CD4-positive, CD25-positive, alpha-beta regulatory T cell (primary cell): ENCODE data around the gene THG1L. TPM values are rescaled to one million over a fixed set of nuclear protein-coding genes. Genes with fewer than 3 reads are reported as not detected.

Experiments used
- polyA plus RNA-seq, 4 donors: library from polyadenylated mRNA; unstranded; fragments of 300-500 nt; fragmentation: Illumina TruSeq; gene quantifications; one replicate each; pipeline ENCODE4 v1.2.3, GENCODE V29; 2021
- total RNA-seq: library from RNA; stranded (reverse); gene quantifications from one replicate; pipeline ENCODE4 v1.2.3, GENCODE V29; 2022

The THG1L gene
- total and polyA plus RNA-seq, 5 donors from 2014 or later = 4.5 to 6.6 (median 5.5) TPM

Other genes starting within 250 kb of the THG1L start
- 113 TPM for gene ADAM19, start 155.6 kb upstream of the THG1L start, total RNA-seq
- 10 to 100 TPM in 1 of 4 donors, 1 to 10 TPM in 3; 5.5 to 10.9 (median 7.5) TPM for gene ADAM19, start 155.6 kb upstream of the THG1L start, polyA plus RNA-seq
- not detected for gene SOX30, start 79.0 kb upstream of the THG1L start, total RNA-seq
- under 1 TPM; 0.46 to 0.84 (median 0.56) TPM for gene SOX30, start 79.0 kb upstream of the THG1L start, polyA plus RNA-seq
- gene C5orf52, start 59.9 kb upstream of the THG1L start, total RNA-seq = not detected
- gene C5orf52, start 59.9 kb upstream of the THG1L start, polyA plus RNA-seq = not detected
- 1.5 TPM for gene LSM11, start 12.3 kb downstream of the THG1L start, total RNA-seq
- 1 to 10 TPM in 1 of 4 donors, under 1 TPM in 3; 0.22 to 1.6 (median 0.74) TPM for gene LSM11, start 12.3 kb downstream of the THG1L start, polyA plus RNA-seq
- gene CLINT1, start 127.7 kb downstream of the THG1L start, total RNA-seq = 111 TPM
- gene CLINT1, start 127.7 kb downstream of the THG1L start, polyA plus RNA-seq = 100 to 1,000 TPM in 3 of 4 donors, 10 to 100 TPM in 1; 93.2 to 126 (median 111) TPM